Endodermal cell (in vitro differentiated cells): ENCODE results near the gene MKLN1. TPM values are rescaled to one million over a fixed set of nuclear protein-coding genes. Genes with fewer than 3 reads are reported as not detected.

Source experiments
- DNase-seq: peaks from one replicate; pipeline ENCODE4 v3.0.0-alpha.2; 2017
- H3K27ac ChIP-seq: 2 replicates; pipeline ENCODE4 v1.5.1; 2013; ENCODE audit warnings: mild to moderate bottlenecking, low read depth, low read length, moderate library complexity
- H3K27me3 ChIP-seq: 2 replicates; pipeline ENCODE4 v1.6.1; 2013; ENCODE audit warnings: mild to moderate bottlenecking, low read length, moderate library complexity; ENCODE audit not compliant: insufficient read depth, control insufficient read depth, poor library complexity, severe bottlenecking
- H3K36me3 ChIP-seq: 2 replicates; pipeline ENCODE4 v1.7.0; 2013; ENCODE audit warnings: mild to moderate bottlenecking, low read length, moderate library complexity; ENCODE audit not compliant: control insufficient read depth, insufficient read depth
- H3K4me1 ChIP-seq: one replicate; pipeline ENCODE4 v1.7.0; 2013; ENCODE audit warnings: low read length; ENCODE audit not compliant: control insufficient read depth, insufficient read depth
- H3K4me3 ChIP-seq: 2 replicates; pipeline ENCODE4 v1.5.1; 2013; ENCODE audit warnings: mild to moderate bottlenecking, low read length, moderate library complexity
- H3K9ac ChIP-seq: 2 replicates; pipeline ENCODE4 v1.6.1; 2013; ENCODE audit warnings: mild to moderate bottlenecking, low read length, moderate library complexity; ENCODE audit not compliant: poor library complexity, severe bottlenecking; ENCODE audit errors: extremely low read depth
- H3K9me3 ChIP-seq: 2 replicates; pipeline ENCODE4 v1.6.1; 2013; ENCODE audit warnings: mild to moderate bottlenecking, low read length, moderate library complexity; ENCODE audit not compliant: control insufficient read depth
- H3K27ac Mint-ChIP-seq: 2 replicates; pipeline ENCODE4 v1.8.0; 2020; ENCODE audit warnings: mixed read lengths
- H3K27me3 Mint-ChIP-seq: 2 replicates; pipeline ENCODE4 v1.8.0; 2021; ENCODE audit warnings: mild to moderate bottlenecking, mixed read lengths; ENCODE audit not compliant: insufficient read depth
- H3K36me3 Mint-ChIP-seq: 2 replicates; pipeline ENCODE4 v1.8.0; 2020; ENCODE audit warnings: low read depth, mixed read lengths
- H3K4me1 Mint-ChIP-seq: 2 replicates; pipeline ENCODE4 v1.8.0; 2020; ENCODE audit warnings: mixed read lengths
- H3K4me3 Mint-ChIP-seq: 2 replicates; pipeline ENCODE4 v1.8.0; 2020; ENCODE audit warnings: mild to moderate bottlenecking, moderate library complexity, mixed read lengths
- H3K9me3 Mint-ChIP-seq: 2 replicates; pipeline ENCODE4 v1.8.0; 2020; ENCODE audit warnings: mild to moderate bottlenecking, mixed read lengths
- CTCF ChIP-seq: fragments of 200-600 bp; sonication (generic); conservative IDR thresholded peaks from 2 replicates; pipeline ENCODE4 v1.5.0; 2021; ENCODE audit warnings: antibody characterized with exemption, mild to moderate bottlenecking
- WGBS, 2 experiments: methylation state at CpG; one replicate each; pipeline versions ENCODE4 v1.1.5 to v1.1.7; 2013; ENCODE audit warnings: missing lambda C conversion rate in 2 of 2, mixed read lengths in 1 of 2; ENCODE audit not compliant: insufficient coverage in 1 of 2, insufficient read length in 1 of 2; 5-methylcytosine and 5-hydroxymethylcytosine counted together
- total RNA-seq, 2 donors: library from RNA; stranded (reverse); fragmentation: NEBNext Ultra II Directional in 1 of 2; extraction: Animal tissue kit (Norgen Biotek cat#: 25700) in 1 of 2; gene quantifications; 2 replicates in 1 of 2; 3 replicates in 1 of 2; pipeline ENCODE4 v1.2.1, GENCODE V29; 2021

MKLN1 gene
- total RNA-seq, 2 donors from 2014 or later, result 69.3 to 71.8 TPM

DNA sequence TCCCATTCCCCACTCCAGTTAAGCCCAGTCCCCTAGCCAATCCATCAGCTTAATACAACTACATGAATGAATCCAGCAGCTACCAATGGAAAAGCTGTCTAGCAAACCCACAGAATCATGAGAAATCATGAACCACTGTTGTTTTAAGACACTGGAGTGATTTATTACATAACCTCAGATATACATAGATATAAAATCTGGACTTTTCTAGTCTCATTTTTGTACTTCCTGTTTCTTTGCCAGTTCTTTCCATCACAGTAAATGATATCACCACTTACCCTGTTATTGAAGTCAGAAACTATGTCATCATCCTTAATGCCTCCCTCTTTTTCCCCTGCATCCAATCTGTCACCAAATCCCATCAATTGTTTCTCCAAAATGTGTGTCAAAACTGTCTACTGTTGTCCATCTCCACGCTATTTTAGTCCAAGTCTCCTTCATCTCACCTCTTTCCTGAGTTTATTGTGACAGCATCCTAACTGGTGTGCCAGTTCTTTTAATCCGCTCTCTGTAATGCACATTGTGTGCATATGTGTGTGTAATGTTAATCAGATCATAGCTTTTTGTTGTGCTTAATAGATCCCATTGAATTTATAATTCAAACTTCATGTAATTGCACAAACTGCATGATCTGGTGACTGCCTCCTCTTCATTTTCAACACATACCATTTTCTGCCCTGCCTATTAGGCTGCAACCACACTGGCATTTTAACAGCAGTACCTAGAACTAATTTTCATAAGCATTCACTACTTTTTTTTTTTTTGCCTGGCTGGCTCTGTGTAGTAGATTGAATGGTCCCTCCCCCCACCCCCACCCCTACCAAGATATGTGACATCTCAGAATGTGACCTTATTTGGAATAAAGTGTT lies 56.0 kb downstream of the MKLN1 start:
- Mint-ChIP-seq H3K4me1 (peaks cover 23% of the 10 kb centered on the region), H3K9me3 (no peaks in the 10 kb centered on the region), H3K36me3 (peaks cover 28% of the 10 kb centered on the region), H3K27ac (no peak overlapping the region), H3K27me3 (no peaks in the 10 kb centered on the region), H3K4me3 (no peak overlapping the region)
- H3K4me3 ChIP-seq, result no peak overlapping the region
- no peak for DNase-seq
- H3K27me3 ChIP-seq, result no peaks in the 10 kb centered on the region
- WGBS, 2 experiments, result 95% methylated on average over 2 of the region's 2 CpGs; no CpG with 5 or more reads in 1 of the 2 experiments
- peaks cover 39% of the 10 kb centered on the region for H3K36me3 ChIP-seq
- H3K27ac ChIP-seq, result no peak overlapping the region
- no peaks in the 10 kb centered on the region for H3K9me3 ChIP-seq
- no peak for TF ChIP-seq CTCF
- H3K9ac ChIP-seq, result no peak overlapping the region
- peaks cover 2% of the 10 kb centered on the region for H3K4me1 ChIP-seq

DNA sequence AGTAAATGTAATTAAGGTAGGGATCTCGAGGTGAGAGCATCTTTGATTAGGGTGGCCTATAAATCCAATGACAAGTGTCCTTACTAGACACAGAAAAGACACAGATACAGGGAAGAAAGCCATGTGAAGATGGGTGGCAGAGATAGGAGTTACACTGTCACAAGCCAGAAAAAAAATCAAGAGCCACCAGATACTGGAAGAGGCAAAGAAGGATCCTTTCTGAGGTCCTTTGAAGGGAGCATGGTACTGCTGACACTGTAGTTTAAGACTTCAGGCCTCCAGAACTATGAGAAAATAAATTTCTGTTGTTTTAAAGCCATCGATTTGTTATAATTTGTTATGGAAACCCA lies 56.6 kb downstream of the MKLN1 start:
- Mint-ChIP-seq H3K36me3 (peaks cover 29% of the 10 kb centered on the region), H3K4me1 (peaks cover 23% of the 10 kb centered on the region), H3K27me3 (no peaks in the 10 kb centered on the region), H3K27ac (no peak overlapping the region), H3K9me3 (no peaks in the 10 kb centered on the region), H3K4me3 (no peak overlapping the region)
- Histone ChIP-seq H3K9me3 (no peaks in the 10 kb centered on the region), H3K9ac (no peak overlapping the region), H3K4me3 (no peak overlapping the region), H3K27me3 (no peaks in the 10 kb centered on the region), H3K36me3 (peaks cover 44% of the 10 kb centered on the region), H3K27ac (no peak overlapping the region), H3K4me1 (peaks cover 2% of the 10 kb centered on the region)
- WGBS, 2 experiments, result 95 to 100% methylated on average over 1 to 2 of the region's 2 CpGs
- no peak for DNase-seq
- TF ChIP-seq CTCF, result no peak

- no peaks in the 10 kb centered on the region for H3K4me1 ChIP-seq
- H3K36me3 ChIP-seq, result peaks cover 51% of the 10 kb centered on the region
- Mint-ChIP-seq H3K36me3 (peaks cover 29% of the 10 kb centered on the region), H3K4me3 (no peak overlapping the region), H3K4me1 (peaks cover 17% of the 10 kb centered on the region), H3K9me3 (no peaks in the 10 kb centered on the region), H3K27me3 (no peaks in the 10 kb centered on the region), H3K27ac (no peak overlapping the region)
- 80 to 94% methylated on average over 2 to 8 of the region's 8 CpGs for WGBS, 2 experiments
- H3K27me3 ChIP-seq, result no peaks in the 10 kb centered on the region
- no peak overlapping the region for H3K9ac ChIP-seq
- no peak overlapping the region for H3K4me3 ChIP-seq
- no peaks in the 10 kb centered on the region for H3K9me3 ChIP-seq
- no peak for DNase-seq
- TF ChIP-seq CTCF, result no peak
- no peak overlapping the region for H3K27ac ChIP-seq
Observed at GRCh38 chr7:131385039-131385605, 57.4 kb downstream of the MKLN1 start.
